ENCODE results near the gene ST6GALNAC3.

- TF ChIP-seq CTCF (IDR thresholded peaks at IDR 0.05) (no peak), POLR2AphosphoS5 (IDR thresholded peaks at IDR 0.05) (no peak)
These were observed 215.1 kb downstream of the ST6GALNAC3 start for GRCh38 chr1:76289692-76290091.
